Stimulated activated naive CD4-positive, alpha-beta T cell (primary cell): ENCODE data around the gene CES2.
"Not testable (repeated sequence)": the region's sequence is repeated elsewhere in the genome, so short reads cannot be mapped to it uniquely, and the experiment has no call there.

Experiments
- DNase-seq, 6 experiments: peaks; one replicate each; lab custom pipeline; 2025; lab: John Stamatoyannopoulos, UW

The CES2 gene, protein sequence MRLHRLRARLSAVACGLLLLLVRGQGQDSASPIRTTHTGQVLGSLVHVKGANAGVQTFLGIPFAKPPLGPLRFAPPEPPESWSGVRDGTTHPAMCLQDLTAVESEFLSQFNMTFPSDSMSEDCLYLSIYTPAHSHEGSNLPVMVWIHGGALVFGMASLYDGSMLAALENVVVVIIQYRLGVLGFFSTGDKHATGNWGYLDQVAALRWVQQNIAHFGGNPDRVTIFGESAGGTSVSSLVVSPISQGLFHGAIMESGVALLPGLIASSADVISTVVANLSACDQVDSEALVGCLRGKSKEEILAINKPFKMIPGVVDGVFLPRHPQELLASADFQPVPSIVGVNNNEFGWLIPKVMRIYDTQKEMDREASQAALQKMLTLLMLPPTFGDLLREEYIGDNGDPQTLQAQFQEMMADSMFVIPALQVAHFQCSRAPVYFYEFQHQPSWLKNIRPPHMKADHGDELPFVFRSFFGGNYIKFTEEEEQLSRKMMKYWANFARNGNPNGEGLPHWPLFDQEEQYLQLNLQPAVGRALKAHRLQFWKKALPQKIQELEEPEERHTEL

DNA sequence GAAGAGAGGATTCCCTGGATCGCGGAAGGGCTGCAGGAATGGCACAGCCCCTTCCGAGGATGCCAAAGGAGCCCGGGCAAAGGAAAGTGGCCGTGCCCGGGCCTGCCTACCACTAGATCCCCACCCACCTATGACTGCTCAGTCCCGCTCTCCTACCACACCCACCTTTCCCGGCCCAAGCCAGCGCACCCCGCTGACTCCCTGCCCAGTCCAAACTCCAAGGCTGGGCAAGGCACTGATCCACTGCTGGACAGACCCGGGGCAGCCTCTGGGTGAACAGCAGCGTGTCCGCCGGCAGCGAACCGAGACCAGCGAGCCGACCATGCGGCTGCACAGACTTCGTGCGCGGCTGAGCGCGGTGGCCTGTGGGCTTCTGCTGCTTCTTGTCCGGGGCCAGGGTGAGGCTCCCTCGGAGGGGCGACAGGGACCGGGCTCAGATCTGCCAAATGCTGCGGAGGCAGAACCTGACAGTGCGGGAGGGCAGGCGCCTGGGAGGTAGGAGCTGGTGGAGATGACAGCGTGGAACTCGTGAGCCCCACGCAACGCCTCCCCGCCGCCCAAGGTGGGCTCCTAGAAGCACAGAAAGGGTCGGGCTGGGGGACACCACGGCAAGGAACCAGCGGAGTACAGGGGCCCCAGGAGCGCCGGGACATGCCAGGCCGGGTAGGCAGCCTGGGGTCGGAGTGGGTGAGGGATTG lies at the start of gene CES2:
Gene CES2, plus strand, starts transcription at position 203 of the 698 bp plus-strand sequence. Its CDS starts 120 bp downstream, at position 323.
- DNase-seq = no peak

DNA sequence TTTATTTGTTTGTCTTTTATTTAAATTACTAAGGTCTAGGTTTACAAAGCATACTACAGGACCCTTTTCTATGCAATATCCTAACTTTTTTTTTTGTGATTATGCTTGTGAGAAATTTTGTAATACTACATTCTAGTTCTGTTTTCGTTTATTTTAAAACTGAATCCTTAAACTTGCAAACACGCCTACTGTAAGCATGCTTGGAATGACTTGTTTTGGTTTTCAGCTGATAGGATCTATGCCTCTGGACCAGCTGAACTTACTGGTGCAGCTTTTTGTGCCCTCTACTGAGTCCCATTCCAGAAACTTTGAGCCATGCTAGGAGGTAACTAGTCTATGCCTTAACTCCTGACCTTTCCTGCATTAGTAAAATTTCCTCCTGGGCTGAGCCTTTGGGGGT lies 49.0 kb upstream of the CES2 start:
- no peak for DNase-seq

DNA sequence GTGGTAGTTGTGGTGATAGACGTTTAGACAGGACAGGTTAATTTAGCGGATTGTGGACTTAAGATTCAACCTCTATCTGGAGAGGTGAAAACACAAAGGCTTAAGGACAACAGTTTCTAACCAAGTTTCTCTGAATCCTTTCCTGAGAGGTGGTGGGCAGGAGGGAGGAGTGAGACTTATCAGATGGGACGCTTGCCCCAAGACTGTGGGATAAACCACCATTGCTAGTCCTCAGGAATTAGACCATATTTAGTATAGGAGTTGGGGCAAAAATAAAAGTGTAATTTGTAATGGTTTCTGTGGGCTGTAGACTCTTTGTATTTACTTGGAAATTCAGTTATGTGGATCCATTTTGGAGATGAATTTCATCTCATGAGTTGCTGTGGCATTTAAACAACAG lies 48.4 kb upstream of the CES2 start:
- DNase-seq = no peak

DNA sequence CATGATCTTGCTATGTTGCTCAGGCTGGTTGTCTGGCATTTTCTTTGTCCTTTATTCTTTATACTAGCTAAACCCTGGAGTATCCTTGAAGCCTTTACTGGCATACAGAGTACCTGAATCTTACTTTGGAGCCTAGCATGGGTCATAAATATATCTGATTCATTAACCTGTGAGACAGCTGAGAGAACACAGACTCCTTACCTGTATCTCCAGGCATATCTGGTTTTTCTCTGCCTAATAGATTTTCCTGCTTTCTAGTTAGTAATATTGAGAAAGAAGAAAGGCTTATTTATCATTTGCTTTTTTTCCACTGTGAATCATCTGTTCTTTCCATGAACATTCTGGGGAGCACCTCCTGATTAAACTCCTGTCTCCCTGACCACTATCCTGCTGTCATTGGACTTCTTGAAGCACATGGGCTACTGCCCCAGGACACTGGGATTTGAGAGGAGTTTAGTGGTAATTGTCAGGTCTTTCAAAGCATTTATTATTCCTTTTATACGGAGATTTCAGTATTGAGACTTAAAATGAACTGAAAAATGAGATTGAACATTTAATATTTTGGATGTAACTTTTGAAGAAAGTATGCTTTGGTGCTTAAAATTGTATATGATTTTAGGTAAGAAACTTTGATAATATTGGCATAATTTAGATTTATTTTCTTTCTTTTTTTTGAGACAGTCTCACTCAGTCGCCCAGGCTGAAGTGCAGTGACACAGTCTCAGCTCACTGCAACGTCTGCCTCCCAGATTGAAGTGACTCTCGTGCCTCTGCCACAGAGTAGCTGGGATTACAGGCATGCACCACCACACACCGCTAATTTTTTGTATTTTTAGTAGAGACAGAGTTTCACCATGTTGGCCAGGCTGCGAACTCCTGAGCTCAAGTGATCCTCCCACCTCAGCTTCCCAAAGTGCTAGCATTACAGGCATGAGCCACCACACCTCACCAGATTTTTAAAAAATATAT lies 46.4 kb upstream of the CES2 start:
- DNase-seq = no peak

DNA sequence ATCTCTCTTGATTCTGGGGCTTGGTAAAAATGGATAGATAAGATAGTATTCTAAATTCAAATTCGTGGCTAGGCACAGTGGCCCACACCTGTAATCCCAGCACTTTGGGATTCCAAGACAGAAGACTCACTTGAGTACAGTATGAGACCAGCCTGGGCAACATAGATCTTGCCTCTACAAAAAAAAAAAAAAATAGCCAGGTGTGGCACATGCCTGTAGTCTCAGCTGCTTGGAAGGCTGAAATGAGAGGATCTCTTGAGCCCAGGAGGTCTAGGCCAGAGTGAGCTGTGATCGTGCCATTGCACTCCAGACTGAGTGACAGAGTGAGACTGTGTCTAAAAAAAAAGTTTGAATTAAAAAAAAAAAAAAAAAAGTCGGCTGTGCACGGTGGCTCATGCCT lies 45.7 kb upstream of the CES2 start:
- no peak for DNase-seq

DNA sequence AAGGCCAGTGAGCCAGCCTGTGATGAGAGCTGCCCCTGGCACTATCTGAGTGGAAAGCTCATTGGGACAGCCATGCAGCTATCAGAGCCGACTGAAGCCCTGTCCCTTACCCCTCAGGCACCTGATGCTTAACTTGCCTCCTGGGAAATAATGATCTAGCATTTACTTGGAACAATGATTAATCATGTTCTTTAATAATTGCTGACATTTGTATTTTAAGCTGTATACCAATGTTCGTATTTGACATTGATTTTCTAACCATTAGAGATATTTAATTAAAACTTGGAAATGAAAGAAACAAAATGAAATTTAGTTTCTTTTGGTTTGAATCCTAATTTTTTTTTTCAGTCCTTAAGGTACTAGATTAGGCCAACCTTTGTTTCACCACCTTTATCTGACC lies 44.5 kb upstream of the CES2 start:
- DNase-seq = no peak

DNA sequence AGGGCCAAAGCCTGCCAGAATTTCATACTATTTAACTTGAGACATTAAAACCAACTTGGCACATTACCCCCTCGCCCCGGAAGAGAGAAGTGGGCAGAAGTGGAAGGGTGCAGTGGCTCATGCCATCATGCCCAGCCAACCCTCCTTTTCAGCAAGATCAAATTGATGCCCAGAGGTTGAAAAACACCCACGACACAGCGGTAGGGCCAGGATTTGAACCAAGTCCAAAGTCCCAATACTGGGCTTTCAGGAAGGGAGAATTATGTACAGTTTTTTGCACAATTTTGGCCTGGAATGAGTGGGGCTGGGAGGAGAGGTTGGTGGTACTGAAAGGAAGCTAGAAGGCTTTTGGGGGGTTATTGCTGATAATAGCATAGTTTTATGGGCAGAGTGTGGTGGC lies 44.0 kb upstream of the CES2 start:
- DNase-seq = no peak

DNA sequence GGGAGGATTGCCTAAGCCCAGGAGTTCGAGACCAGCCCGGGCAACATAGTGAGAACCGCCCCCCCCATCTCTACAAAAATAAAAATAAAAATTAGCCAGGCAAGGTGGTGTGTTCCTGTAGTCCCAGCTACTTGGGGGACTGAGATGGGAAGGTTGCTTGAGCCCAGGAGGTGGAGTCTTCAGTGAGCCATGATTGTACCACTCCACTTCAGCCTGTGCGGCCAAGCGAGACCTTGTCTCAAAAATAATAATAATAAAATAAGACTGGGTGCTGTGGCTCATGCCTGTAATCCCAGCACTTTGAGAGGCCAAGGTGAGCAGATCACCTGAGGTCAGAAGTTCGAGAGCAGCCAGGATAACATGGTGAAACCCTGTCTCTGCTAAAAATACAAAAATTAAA lies 43.5 kb upstream of the CES2 start:
- DNase-seq = no peak

DNA sequence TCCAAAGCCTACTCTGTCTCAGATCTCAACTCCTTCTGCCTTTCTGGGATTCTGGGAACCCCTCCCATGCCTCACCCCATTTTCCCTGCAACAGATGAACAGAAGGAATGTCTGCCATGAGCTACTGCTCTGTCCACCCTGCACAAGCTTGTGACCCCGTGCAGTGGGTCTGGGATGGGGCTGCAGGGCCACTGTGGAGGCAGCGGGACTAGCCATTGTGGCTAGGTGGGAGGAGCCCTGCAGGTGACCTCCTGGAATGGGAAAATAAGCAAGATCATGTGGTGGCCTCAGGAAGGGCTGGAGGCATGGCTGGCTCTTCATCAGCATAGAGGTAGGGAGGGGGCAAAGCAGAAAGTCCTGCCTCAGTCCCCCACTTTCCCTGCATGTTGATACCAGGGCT lies 41.3 kb upstream of the CES2 start:
- DNase-seq = no peak

DNA sequence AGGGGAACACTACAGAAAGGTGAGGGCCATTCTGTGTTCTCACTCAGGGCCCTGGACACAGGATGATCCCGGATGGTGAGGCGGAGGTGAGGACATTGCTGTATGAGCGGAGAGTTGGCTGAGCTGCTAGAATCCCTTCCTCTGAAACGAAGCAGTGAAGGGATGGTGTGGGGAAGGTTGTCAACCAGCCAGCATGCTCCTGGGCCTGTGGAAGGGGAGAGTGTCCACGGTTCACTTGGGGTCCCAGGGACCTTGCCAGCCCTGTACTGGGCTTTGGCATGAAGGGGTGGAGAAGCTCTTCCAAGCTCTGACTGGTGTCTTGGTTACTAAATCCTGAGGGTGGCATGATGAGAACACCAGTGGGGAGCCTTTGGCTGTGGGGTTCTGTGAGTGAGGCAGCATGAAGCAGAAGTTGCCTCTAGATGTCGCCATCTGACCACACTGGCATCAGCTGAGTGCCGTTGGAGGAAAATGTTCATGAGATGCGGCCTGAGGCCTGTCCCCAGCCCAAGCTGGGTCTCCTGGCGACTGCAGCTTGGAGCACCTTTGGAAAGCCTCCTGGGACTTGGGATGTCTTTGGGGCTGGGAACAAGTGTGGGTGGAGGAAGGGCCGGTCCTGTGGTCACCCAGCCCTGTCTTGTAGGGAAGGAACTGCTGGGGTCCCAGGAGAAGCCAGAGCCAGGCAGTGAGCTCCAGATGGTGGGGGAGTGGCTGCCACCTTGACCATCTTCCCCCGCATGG lies 40.2 kb upstream of the CES2 start:
- peak; percentile 13 to 43 (median 26) for DNase-seq

DNA sequence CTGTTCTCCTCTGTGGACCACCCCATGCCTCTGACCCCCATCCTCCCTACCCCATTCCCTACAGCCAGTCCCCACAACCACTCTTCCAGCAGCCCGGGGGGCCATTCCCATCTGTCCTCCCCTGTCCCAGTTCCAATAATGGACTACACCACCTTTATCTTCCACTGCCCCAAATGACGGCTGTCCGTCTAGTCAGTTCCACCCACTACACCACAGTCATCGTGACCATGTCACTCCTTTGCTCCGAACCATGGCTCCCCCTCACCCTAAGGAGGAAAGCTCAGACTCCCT lies 39.7 kb upstream of the CES2 start:
- DNase-seq = no peak

DNA sequence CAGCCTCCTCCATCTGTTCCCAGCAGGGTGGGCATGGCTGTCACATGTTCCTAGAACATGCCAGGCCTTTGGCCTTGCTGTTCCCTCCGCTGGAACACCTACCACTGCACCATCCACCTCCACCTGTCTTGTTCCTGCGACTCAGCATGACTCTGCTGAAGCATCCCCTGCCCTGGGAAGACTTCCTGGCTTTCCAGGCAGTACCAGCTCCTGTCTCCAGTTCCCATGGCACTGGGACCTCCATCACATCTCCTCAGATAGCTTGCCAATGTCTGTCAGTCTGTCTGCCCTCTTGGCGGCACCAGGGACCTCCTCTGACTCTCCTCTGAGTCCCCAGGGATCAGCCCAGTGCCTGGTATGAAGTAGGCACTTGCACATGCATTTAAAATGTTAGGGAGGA lies 39.3 kb upstream of the CES2 start:
- DNase-seq = no peak

DNA sequence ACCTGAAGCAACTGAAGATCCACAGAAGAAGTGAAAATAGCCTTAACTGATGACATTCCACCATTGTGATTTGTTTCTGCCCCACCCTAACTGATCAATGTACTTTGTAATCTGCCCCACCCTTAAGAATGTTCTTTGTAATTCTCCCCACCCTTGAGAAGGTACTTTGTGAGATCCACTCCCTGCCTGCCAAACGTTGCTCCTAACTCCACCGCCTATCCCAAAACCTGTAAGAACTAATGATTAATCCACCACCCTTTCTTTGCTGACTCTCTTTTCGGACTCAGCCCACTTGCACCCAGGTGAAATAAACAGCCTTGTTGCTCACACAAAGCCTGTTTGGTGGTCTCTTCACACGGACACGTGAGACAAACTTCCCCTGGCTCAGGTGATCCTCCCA lies 38.6 kb upstream of the CES2 start:
- not testable (repeated sequence) for DNase-seq

DNA sequence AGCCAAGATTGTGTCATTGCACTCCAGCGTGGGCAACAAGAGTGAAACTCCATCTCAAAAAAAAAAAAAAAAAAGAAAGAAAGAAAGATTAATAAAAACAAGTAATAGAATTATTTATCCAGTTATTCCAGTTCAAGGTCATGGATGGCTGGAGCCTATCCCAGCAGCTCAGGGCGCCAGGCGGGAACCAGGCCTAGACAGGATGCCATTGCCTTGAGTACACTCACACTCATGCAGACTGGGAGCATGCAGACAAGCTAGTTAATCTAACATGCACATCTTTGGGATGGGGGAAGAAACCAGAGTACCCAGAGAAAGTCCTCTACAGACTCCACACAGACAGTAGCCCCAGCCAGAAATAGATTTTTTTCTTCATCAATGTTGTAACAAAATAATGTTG lies 37.1 kb upstream of the CES2 start:
- no peak for DNase-seq

DNA sequence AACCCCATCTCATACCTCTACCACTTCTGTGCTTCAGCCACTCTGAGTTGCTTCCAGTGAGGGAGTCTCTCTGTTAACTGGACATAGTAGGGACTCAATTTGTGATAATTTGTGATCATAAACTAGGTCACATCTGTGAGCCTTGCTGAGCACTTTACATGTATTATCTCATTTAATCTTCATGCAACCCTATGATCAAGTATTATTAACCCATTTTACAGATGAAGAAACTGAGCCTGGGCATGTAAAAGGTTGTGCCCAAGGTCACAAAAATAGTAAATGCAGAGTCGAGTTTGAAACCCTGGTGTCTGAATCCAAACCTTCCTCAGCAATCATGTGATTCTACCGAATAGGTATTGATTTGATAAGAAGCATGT lies 36.4 kb upstream of the CES2 start:
- no peak for DNase-seq

DNA sequence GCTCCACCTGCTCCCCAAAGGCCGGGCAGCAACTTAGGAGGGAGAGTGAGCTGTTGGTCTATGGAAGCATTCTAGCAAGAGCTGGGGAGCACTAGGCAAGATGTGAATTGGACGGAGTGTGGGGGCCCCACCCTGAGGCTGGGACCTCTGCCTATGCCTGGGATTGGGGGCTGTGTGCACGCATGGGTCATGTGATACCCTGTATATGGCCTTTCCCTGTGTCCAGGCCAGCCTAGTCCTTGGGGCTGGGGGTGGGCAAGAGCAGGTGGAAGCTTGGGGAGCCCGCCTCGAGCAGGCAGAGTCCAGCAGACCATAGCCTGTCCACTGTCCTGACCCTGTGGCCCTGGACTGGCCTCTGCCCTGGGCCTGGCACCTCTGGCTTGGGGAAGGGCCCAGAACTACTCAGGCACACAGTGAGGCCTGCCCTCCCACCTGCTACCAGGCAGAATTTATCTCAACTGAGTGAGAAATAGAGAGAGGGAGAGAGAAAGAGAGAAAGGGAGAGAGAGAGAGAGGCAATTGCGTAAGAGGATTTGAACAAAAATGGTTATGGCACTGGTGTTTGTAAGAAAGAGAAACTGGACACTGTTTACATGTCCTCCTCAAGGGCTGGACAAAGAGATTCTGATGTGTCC lies 35.9 kb upstream of the CES2 start:
- no peak for DNase-seq

DNA sequence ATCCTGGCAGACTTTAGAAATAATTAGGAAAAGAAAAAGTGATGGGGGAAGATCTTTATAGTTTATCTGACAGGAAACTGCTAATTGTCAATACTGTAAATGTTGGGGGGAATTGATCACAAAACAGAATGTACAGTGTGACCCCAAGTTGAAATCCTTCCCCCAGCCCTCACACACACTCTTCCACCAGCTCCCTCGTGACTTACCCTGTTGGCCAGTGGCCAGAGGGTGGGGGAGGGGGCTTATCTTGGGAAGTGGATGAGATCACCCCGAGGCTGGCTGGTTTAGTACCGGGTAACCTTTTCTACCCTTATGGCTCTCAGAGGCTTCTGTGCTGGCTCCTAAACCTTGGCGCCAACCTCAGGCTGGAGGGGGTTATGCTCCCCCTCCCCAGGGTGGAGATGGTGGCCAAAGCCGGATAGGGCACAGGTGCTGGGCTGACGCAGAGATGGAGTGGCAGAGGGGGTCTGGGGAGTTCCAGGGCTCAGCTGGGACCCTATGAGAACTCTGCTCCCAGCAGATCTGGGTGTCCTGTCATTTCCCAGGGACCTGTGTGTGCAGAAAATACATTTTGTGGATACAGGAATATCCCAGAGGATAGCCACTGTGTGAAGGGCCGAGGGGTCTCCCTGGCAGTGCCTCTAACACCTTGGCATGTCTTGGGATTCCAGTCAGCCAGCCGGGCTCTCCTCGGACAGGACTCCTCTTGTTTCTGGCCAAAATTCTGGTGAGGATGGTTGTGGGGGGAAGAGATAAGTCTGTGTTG lies 35.2 kb upstream of the CES2 start:
- no peak for DNase-seq

DNA sequence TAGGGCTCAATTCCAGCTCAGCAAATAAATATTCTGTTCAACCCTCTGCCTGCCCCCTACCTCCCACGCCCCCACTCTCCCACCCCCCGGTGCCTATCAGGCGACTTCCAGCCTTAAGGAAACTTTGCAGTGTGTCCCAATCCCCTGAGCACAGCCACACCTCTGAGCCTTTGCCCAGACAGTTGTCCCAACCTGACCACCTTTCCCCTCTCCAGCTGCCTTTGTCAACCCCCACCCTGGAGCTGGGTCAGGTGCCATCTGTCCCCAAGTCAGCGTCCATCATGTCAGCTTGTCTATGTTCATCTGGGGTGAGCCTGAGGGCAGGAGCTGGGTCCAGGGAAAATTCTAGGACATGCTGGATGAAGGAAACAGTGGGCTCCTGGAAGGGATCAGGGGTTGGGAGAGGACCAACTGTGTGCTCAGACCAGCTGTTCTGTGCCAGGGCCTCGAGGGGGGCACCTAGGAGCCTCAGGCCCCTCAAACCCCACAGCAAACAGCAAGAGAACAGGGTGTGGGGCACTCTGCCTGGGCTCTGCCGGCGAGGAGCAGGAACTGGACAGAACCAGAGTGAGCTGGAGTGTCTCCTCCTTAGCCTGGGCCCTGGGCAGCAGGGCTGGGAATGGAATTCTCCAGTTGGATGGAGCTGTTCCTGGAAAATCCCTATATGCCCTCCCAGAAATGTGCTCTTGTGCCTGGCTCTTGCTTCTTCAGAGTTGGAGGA lies 34.4 kb upstream of the CES2 start:
- no peak for DNase-seq

DNA sequence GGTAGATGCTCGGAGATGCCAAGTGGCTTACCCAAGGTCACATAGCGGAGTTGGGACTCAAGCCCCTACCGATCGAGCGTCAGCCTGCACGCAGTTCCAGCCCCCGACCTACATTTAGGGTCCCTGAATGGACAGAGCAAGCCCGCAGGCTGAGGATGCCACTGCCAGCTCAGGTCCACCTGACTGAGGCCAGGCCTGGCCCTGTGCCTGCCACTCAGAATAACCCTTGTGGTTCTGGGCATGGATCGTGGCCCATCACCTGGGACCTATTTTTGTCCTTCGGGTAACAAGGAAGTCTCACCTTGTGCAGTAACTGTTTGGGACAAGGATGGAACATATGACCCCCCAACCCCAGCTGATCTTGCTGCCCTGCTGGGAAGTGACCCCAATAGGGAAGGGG lies 33.7 kb upstream of the CES2 start:
- DNase-seq = no peak
